PFSK-1 (cell line): ENCODE measurements around the gene CENPE.

ENCODE experiments used
- FOXP2 ChIP-seq: optimal IDR thresholded peaks from 2 replicates; pipeline ENCODE3; 2011; ENCODE audit warnings: borderline replicate concordance, control low read depth, inconsistent platforms; ENCODE audit not compliant: insufficient read depth; ENCODE audit errors: extremely low read length, extremely low read depth
- POLR2AphosphoS5 ChIP-seq: IDR thresholded peaks from 2 replicates; pipeline ENCODE4 v1.6.1; 2012; ENCODE audit warnings: low read depth, mild to moderate bottlenecking, control low read depth, low read length, moderate library complexity
- SIN3A ChIP-seq: IDR thresholded peaks from 2 replicates; pipeline ENCODE4 v1.6.1; 2012; ENCODE audit warnings: mild to moderate bottlenecking, low read length, moderate library complexity, borderline replicate concordance; ENCODE audit not compliant: insufficient read depth
- TAF1 ChIP-seq: IDR thresholded peaks from 2 replicates; pipeline ENCODE4 v1.6.1; 2012; ENCODE audit warnings: low read length, control low read depth, borderline replicate concordance; ENCODE audit not compliant: insufficient read depth
- TF ChIP-seq, protein P1 (sequence below), 2 experiments: IDR thresholded peaks; 2 replicates each; pipeline versions ENCODE4 v1.6.1 to v1.8.0; 2011 to 2012; ENCODE audit warnings: low read depth in 2 of 2, low read length in 2 of 2, control low read depth in 1 of 2, inconsistent platforms in 1 of 2, mild to moderate bottlenecking in 1 of 2, moderate library complexity in 1 of 2; ENCODE audit not compliant: insufficient read depth in 1 of 2

DNA sequence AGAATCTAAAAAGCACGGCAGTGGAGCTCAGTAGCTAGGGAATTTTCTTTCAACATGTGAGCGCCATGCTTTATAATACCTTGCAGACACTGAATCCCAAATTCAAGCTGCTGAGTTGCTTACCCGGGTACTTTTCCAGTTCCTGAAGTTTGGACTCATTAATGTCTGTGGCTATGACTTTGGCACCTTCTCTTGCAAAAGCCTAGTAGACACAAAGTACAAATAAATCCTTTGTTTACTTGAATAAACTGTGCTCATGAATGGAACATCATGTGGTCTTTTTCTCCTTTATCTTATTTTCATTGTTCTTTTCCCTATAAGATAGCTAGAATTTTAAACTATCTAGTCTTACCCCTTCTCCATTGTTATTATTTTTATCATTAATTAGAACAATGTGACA lies 103.1 kb downstream of the CENPE start:
- TF ChIP-seq POLR2AphosphoS5 = no peak
- no peak for TF ChIP-seq SIN3A
- TF ChIP-seq, protein P1, sequence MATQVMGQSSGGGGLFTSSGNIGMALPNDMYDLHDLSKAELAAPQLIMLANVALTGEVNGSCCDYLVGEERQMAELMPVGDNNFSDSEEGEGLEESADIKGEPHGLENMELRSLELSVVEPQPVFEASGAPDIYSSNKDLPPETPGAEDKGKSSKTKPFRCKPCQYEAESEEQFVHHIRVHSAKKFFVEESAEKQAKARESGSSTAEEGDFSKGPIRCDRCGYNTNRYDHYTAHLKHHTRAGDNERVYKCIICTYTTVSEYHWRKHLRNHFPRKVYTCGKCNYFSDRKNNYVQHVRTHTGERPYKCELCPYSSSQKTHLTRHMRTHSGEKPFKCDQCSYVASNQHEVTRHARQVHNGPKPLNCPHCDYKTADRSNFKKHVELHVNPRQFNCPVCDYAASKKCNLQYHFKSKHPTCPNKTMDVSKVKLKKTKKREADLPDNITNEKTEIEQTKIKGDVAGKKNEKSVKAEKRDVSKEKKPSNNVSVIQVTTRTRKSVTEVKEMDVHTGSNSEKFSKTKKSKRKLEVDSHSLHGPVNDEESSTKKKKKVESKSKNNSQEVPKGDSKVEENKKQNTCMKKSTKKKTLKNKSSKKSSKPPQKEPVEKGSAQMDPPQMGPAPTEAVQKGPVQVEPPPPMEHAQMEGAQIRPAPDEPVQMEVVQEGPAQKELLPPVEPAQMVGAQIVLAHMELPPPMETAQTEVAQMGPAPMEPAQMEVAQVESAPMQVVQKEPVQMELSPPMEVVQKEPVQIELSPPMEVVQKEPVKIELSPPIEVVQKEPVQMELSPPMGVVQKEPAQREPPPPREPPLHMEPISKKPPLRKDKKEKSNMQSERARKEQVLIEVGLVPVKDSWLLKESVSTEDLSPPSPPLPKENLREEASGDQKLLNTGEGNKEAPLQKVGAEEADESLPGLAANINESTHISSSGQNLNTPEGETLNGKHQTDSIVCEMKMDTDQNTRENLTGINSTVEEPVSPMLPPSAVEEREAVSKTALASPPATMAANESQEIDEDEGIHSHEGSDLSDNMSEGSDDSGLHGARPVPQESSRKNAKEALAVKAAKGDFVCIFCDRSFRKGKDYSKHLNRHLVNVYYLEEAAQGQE (IDR thresholded peaks at IDR 0.05; ENCODE audit: insufficient read depth in 1 of 2, low read depth in 2 of 2, low read length in 2 of 2) = no peak
- TF ChIP-seq TAF1 = no peak
- no peak for TF ChIP-seq FOXP2
